ENCODE measurements around the gene SLC4A1. TPM values are rescaled to one million over a fixed set of nuclear protein-coding genes. Genes with fewer than 3 reads are reported as not detected.

The SLC4A1 gene
- total and polyA plus RNA-seq, 2 of the 13 experiments (the other 11 are each of a cell fraction or from before 2014, with no cell fraction given) = not detected

- TF ChIP-seq PHB2 (IDR thresholded peaks at IDR 0.05; ENCODE audit: partially characterized antibody) (no peak), GATA4 (IDR thresholded peaks at IDR 0.05; ENCODE audit: borderline replicate concordance, low read depth) (no peak), IRF2 (CRISPR knock-in tag; IDR thresholded peaks at IDR 0.05) (no peak), GMEB1 (CRISPR knock-in tag; IDR thresholded peaks at IDR 0.05; ENCODE audit: borderline replicate concordance) (no peak), ZNF383 (CRISPR knock-in tag; IDR thresholded peaks at IDR 0.05; ENCODE audit: borderline replicate concordance) (no peak), ZNF646 (CRISPR knock-in tag; IDR thresholded peaks at IDR 0.05) (no peak), ZNF746 (CRISPR knock-in tag; IDR thresholded peaks at IDR 0.05) (no peak), ZBTB37 (CRISPR knock-in tag; IDR thresholded peaks at IDR 0.05) (no peak), BATF2 (CRISPR knock-in tag; IDR thresholded peaks at IDR 0.05) (no peak)
- Histone ChIP-seq H3K4me1 (ENCODE audit: insufficient read depth, low read length) (peaks cover 14% of the 10 kb centered on the region; the same call in 1 of the 2 replicates), H3K9me3 (ENCODE audit: low read length) (no peaks in the 10 kb centered on the region), H3K9ac (ENCODE audit: insufficient read depth, low read depth, low read length) (no peak overlapping the region), H3K4me3 (replicated peaks in 1 of 3; ENCODE audit: insufficient read depth in 1 of 3, low read depth in 2 of 3, low read length in 3 of 3) (no peak overlapping the region), H3K36me3 (replicated peaks in 1 of 2; ENCODE audit: control insufficient read depth in 1 of 2, insufficient read depth in 2 of 2, low read length in 2 of 2) (peaks cover 22 to 46% of the 10 kb centered on the region in 2 experiments), H3K79me2 (ENCODE audit: insufficient read depth, low read length) (no peaks in the 10 kb centered on the region), H3K27me3 (ENCODE audit: control insufficient read depth in 1 of 2, insufficient read depth in 2 of 2, low read length in 2 of 2) (no peaks in the 10 kb centered on the region), H4K20me1 (ENCODE audit: insufficient read depth, low read length) (no peaks in the 10 kb centered on the region), H3K27ac (ENCODE audit: extremely low read length, insufficient read depth, low read length) (no peak overlapping the region), H3K4me2 (ENCODE audit: low read depth, low read length) (no peak overlapping the region), H2AFZ (ENCODE audit: low read length) (no peak overlapping the region)
- 100% methylated on average over 5 of the region's 5 CpGs for WGBS (ENCODE audit: low lambda C conversion rate)
- intact Hi-C loops (cut with micrococcal nuclease; ENCODE audit: unreplicated experiment) (no loop called here), in situ Hi-C loops (cut with HindIII; ENCODE audit: extremely low pct_ligation_motif_present, low pct_unique_long_range_greater_than_20kb) (no loop called here)
- ATAC-seq (no peak), FAIRE-seq (no peak), DNase-seq (ENCODE audit: low spot score) (no peak)
- CTCF ChIA-PET (ENCODE audit: low intra/inter-chr PET ratio, low total read pairs) = no interaction called here
- POLR2A ChIA-PET = no interaction called here
- BruUV-seq (replicated peaks) = no TSS peak
Observed at GRCh38 chr17:44207743-44208142, 60.2 kb downstream of the SLC4A1 start.
